H1 (cell line): ENCODE data around the gene TNFAIP8. TPM values are rescaled to one million over a fixed set of nuclear protein-coding genes. Genes with fewer than 3 reads are reported as not detected.

Experiments
- EP300 ChIP-seq, 2 experiments: IDR thresholded peaks; 1 replicate in 1 of 2; 2 replicates in 1 of 2; pipeline ENCODE4 v1.6.1; 2011 to 2012; ENCODE audit warnings: low read depth in 2 of 2, low read length in 2 of 2, mild to moderate bottlenecking in 2 of 2, borderline replicate concordance in 1 of 2, inconsistent platforms in 1 of 2, moderate library complexity in 1 of 2
- HDAC2 ChIP-seq, 2 experiments: fragments of 300-600 bp in 1 of 2; sonication (generic) in 1 of 2; IDR thresholded peaks; 2 replicates each; pipeline ENCODE4 v1.6.1; 2011 to 2012; ENCODE audit warnings: low read depth in 2 of 2, low read length in 2 of 2, mild to moderate bottlenecking in 2 of 2, moderate library complexity in 2 of 2, borderline replicate concordance in 1 of 2, inconsistent platforms in 1 of 2
- JUND ChIP-seq: IDR thresholded peaks from 2 replicates; pipeline ENCODE4 v1.6.1; 2011; ENCODE audit warnings: mild to moderate bottlenecking, improper control_type of control experiment, low read length
- NRF1 ChIP-seq: IDR thresholded peaks from 2 replicates; pipeline ENCODE4 v1.6.1; 2011; ENCODE audit warnings: mild to moderate bottlenecking, low read depth, low read length, improper control_type of control experiment
- polyA plus RNA-seq, 7 experiments: library from polyadenylated mRNA; depleted of rRNA in 3 of 7; stranded (reverse) in 5 of 7; unstranded in 2 of 7; fragments of >200 nt in 5 of 7; fragments of 200-250 nt in 2 of 7; gene quantifications; 1 replicate in 5 of 7; 2 replicates in 1 of 7; 4 replicates in 1 of 7; pipeline versions ENCODE4 v1.2.1 to v1.2.3, GENCODE V29; 2011 to 2013; ENCODE audit warnings: missing spikeins in 2 of 7, mixed read lengths in 2 of 7
- total RNA-seq: library from RNA; stranded (reverse); fragmentation: NEBNext Ultra II Directional; extraction: Animal tissue kit (Norgen Biotek cat#: 25700); gene quantifications from 2 replicates; pipeline ENCODE4 v1.2.1, GENCODE V29; 2021

The TNFAIP8 gene
- total and polyA plus RNA-seq, 2 of the 8 experiments (the other 6 are each of a cell fraction or from before 2014, with no cell fraction given): 12.4 to 19.3 TPM

- TF ChIP-seq HDAC2 (IDR thresholded peaks at IDR 0.05; ENCODE audit: borderline replicate concordance in 1 of 2, low read depth in 2 of 2, low read length in 2 of 2) (no peak), EP300 (IDR thresholded peaks at IDR 0.05; ENCODE audit: borderline replicate concordance in 1 of 2, low read depth in 2 of 2, low read length in 2 of 2) (no peak), JUND (no peak), NRF1 (no peak)
These were observed 17.4 kb upstream of the TNFAIP8 start (continued) for GRCh38 chr5:119338326-119338946.
